T47D (cell line): ENCODE results near the gene CORO7.
"Not testable (repeated sequence)": the region's sequence is repeated elsewhere in the genome, so short reads cannot be mapped to it uniquely, and the experiment has no call there.

Experiments used
- DNase-seq, 2 experiments: peaks; one replicate each; pipeline versions ENCODE4 v3.0.0 to v3.0.0-alpha.2; 2011 to 2012; ENCODE audit warnings: low read depth in 1 of 2, low spot score in 1 of 2
- JUND ChIP-seq: IDR thresholded peaks from 2 replicates; pipeline ENCODE4 v1.6.1; 2012; ENCODE audit warnings: low read depth
- in situ Hi-C: cut with HindIII; loops from 2 replicates; pipeline ENCODE4 v1.10.0; 2016; ENCODE audit warnings: low sequenced_read_pairs, low pct_unique_long_range_greater_than_20kb

The CORO7 gene

GRCh38 chr16:4344983-4345835 lies 71.2 kb downstream of the CORO7 start:
- in situ Hi-C loops: no loop called here
- DNase-seq: peak in 1 of 2 experiments; percentile 25
- no peak for TF ChIP-seq JUND

DNA sequence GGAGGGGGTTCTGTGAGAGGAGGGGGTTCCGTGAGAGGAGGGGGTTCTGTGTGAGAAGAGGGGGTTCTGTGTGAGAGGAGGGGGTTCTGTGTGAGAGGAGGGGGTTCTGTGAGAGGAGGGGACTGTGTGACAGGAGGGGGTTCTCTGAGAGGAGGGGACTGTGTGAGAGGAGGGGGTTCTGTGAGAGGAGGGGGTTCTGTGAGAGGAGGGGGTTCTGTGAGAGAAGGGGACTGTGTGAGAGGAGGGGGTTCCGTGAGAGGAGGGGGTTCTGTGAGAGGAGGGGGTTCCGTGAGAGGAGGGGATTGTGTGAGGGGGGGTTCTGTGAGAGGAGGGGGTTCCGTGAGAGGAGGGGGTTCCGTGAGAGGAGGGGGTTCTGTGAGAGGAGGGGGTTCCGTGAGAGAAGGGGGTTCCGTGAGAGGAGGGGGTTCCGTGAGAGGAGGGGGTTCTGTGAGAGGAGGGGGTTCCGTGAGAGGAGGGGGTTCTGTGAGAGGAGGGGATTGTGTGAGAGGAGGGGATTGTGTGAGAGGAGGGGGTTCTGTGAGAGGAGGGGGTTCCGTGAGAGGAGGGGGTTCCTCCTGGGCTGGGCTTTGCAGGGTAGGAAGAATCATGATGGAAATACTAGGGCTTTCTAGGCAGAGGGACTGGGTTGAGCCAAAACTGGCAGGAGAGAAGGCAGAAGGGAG lies 72.0 kb downstream of the CORO7 start:
- in situ Hi-C loops, DNase-seq: not testable (repeated sequence)

DNA sequence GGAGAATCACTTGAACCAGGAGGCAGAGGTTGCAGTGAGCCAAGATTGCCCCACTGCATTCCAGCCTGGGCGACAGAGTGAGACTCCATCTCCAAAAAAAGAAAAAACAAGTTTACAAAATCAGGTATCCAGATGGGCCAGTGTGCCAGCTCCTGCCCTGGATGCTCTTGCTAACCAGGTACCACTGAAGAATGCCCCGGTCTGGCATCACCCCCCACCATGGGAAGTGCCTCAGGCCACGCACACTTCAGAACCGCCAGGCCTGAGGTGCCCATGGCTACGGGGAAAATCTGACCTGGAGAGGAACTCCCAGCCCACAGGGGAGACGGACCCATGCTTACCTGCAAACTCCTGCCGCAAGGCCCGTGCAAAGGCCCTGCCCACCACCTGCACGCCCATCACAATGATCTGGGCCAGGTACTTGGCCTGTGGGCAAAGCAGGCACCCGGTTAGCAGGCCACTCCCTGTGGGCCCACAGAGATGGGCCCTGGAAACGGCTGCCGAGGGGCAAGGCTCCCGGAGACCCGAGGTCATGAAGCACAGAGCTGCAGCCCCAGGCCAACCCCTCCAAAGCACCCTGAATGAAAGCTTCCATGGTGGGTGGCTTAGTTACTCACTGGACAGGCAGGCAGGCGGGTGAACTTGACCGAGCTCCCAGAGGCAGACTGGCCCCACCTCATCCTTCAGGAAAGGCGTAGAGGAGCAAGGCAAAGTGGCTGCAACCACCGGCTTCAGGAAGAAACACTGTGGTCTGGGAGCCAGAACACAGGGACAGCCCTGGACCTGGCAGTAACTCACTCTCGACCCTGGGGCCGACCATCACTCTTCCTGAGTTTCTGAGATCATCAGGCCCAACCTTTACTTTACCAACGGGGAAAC lies 73.3 kb downstream of the CORO7 start:
- TF ChIP-seq JUND: no peak
- in situ Hi-C loops: no loop called here
- no peak for DNase-seq

GRCh38 chr16:4341250-4341649 lies 75.1 kb downstream of the CORO7 start:
- in situ Hi-C loops: no loop called here
- no peak for TF ChIP-seq JUND
- no peak for DNase-seq

DNA sequence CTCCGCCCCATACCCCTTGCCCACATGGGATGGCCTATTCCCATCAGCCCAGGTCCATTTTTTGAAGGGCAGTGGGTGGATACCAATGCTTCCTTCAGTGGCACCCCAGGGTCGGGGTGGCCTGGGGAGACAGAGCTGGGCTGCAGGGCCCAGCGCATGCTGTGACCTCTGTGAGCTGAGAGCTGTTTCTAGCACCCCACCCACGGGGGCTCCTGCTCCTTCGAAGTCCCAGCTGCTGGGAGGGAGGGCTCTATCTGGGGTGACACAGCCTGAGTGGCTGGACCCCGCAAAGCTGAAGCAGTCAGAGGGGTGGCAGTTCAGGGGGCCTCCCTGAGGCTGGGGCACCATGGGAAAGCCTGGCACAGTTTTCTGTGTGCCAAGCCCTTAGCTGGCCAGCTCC lies 76.0 kb downstream of the CORO7 start:
- no peak for TF ChIP-seq JUND
- no peak for DNase-seq
- in situ Hi-C loops: no loop called here

- in situ Hi-C loops: no loop called here
- DNase-seq: no peak
- no peak for TF ChIP-seq JUND
Observed at GRCh38 chr16:4339909-4340308, 76.5 kb downstream of the CORO7 start.

DNA sequence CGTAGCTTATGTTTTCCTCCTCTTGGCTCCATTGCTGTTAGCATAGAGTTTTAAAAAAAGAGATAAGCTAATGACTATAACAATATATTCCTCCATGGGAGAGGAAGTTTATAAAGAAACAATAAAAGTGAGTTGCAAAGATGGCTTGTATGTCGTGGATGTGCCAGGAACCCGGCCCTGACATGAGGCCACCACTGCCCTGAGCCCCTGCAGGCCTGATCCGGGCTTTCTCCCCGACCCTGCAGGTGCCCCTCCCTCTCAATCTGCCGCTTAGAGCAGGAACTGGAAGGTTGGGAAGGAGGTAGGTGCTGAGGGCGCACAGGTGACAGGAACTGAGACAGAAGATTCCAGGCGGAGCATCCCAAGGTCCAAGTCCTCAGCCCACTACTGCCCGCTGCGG lies 76.9 kb downstream of the CORO7 start:
- DNase-seq: no peak
- in situ Hi-C loops: no loop called here

DNA sequence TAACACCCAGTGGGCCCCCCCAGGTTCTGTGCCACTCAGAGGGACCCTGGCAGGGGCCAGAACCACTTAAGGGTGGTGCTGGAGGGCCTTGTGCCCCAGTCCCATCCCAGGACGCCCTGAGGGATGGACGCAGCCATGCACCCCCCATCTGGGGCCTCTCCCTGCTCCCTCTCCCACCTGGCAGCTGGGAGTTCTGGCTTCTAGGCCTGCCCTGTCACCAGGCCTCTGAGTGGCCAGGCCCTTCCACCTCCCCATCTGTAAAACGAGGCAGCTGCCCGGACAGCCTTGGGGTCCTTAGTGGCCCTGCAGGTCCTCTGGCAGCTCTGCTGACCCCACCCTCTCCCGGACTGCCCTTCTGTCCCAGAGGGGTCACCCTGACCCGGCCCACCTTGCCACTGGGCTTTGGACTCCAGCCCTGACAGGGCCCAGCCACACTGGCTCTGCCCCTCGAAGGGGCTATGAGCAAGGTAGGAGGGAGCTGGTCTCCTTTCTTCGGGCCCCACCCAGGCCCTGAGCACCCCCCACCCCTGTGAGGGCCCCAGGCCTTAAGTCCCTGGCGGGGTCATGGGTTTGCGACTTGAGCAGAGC lies 77.6 kb downstream of the CORO7 start:
- in situ Hi-C loops: no loop called here
- no peak for TF ChIP-seq JUND

More for the DNA sequence above, 76.9 kb downstream of the CORO7 start:
- TF ChIP-seq JUND: no peak

GRCh38 chr16:4338125-4338582 lies 78.2 kb downstream of the CORO7 start:
- TF ChIP-seq JUND: no peak
- in situ Hi-C loops: no loop called here
- no peak for DNase-seq

More for the DNA sequence above, 77.6 kb downstream of the CORO7 start:
- DNase-seq: no peak

- no peak for DNase-seq
- in situ Hi-C loops: no loop called here
- no peak for TF ChIP-seq JUND
Observed at GRCh38 chr16:4337540-4338088, 78.8 kb downstream of the CORO7 start.

GRCh38 chr16:4336701-4337539 lies 79.5 kb downstream of the CORO7 start:
- no peak for TF ChIP-seq JUND
- DNase-seq: no peak
- in situ Hi-C loops: no loop called here
